SK-N-SH treated with all-trans-retinoic acid at 6 μM for 48 hours (cell line): Measurements from ENCODE around the gene ABHD17C.
A peak's percentile ranks its signal among the peaks of the same experiment; 100 is the strongest.

Experiments
- ATAC-seq: fragments of 200-7000 bp; cut with Tn5 transposase; 3 replicates; pipeline ENCODE4 v1.9.1; 2020; ENCODE audit warnings: mild to moderate bottlenecking, moderate library complexity
- ARNTL ChIP-seq: fragments of 450-650 bp; formaldehyde crosslinking; IDR thresholded peaks from 2 replicates; pipeline ENCODE4 v1.5.0; 2020; ENCODE audit warnings: low read depth, mild to moderate bottlenecking, moderate library complexity, borderline replicate concordance
- BACH2 ChIP-seq: fragments of 250-450 bp; sonication (Bioruptor Pico); IDR thresholded peaks from 2 replicates; pipeline ENCODE4 v1.9.0; 2021; ENCODE audit warnings: mild to moderate bottlenecking, borderline replicate concordance
- CREB5 ChIP-seq: fragments of 250-450 bp; sonication (Bioruptor Pico); IDR thresholded peaks from 2 replicates; pipeline ENCODE4 v1.5.1; 2020; ENCODE audit warnings: low read depth, mild to moderate bottlenecking, moderate library complexity
- CSDC2 ChIP-seq: fragments of 250-450 bp; sonication (Bioruptor Pico); IDR thresholded peaks from 2 replicates; pipeline ENCODE4 v1.5.0; 2020; ENCODE audit warnings: mild to moderate bottlenecking, moderate library complexity
- CSRNP3 ChIP-seq: fragments of 250-450 bp; sonication (Bioruptor Pico); IDR thresholded peaks from 2 replicates; pipeline ENCODE4 v1.5.1; 2021; ENCODE audit warnings: mild to moderate bottlenecking, moderate library complexity
- ESRRG ChIP-seq: fragments of 250-450 bp; sonication (Bioruptor Pico); IDR thresholded peaks from 2 replicates; pipeline ENCODE4 v1.6.1; 2021; ENCODE audit warnings: mild to moderate bottlenecking
- GLIS3 ChIP-seq: fragments of 250-450 bp; sonication (Bioruptor Pico); IDR thresholded peaks from 2 replicates; pipeline ENCODE4 v1.5.0; 2020; ENCODE audit warnings: mild to moderate bottlenecking, moderate library complexity
- ISL1 ChIP-seq: fragments of 250-450 bp; sonication (Bioruptor Pico); IDR thresholded peaks from 2 replicates; pipeline ENCODE4 v2.1.2; 2022; ENCODE audit warnings: mild to moderate bottlenecking, moderate library complexity
- OSR1 ChIP-seq: fragments of 250-450 bp; sonication (Bioruptor Pico); IDR thresholded peaks from 2 replicates; pipeline ENCODE4 v1.8.0; 2022; ENCODE audit warnings: moderate library complexity, mild to moderate bottlenecking, inconsistent platforms
- PATZ1 ChIP-seq: fragments of 250-450 bp; sonication (Bioruptor Pico); IDR thresholded peaks from 2 replicates; pipeline ENCODE4 v1.8.0; 2020; ENCODE audit warnings: mild to moderate bottlenecking, moderate library complexity, borderline replicate concordance
- POU6F1 ChIP-seq: fragments of 250-450 bp; sonication (Bioruptor Pico); IDR thresholded peaks from 2 replicates; pipeline ENCODE4 v1.8.0; 2021; ENCODE audit warnings: low read depth, mild to moderate bottlenecking, moderate library complexity, borderline replicate concordance
- PPARA ChIP-seq: fragments of 250-450 bp; sonication (Bioruptor Pico); IDR thresholded peaks from 2 replicates; pipeline ENCODE4 v1.5.0; 2020; ENCODE audit warnings: mild to moderate bottlenecking, borderline replicate concordance
- RARB ChIP-seq: fragments of 250-450 bp; sonication (Bioruptor Pico); IDR thresholded peaks from 2 replicates; pipeline ENCODE4 v1.8.0; 2021; ENCODE audit warnings: mild to moderate bottlenecking, moderate library complexity
- SNAI2 ChIP-seq: fragments of 250-450 bp; sonication (Bioruptor Pico); IDR thresholded peaks from 2 replicates; pipeline ENCODE4 v1.5.0; 2020; ENCODE audit warnings: mild to moderate bottlenecking, moderate library complexity
- TOX ChIP-seq: fragments of 250-450 bp; sonication (Bioruptor Pico); IDR thresholded peaks from 2 replicates; pipeline ENCODE4 v1.8.0; 2021; ENCODE audit warnings: mild to moderate bottlenecking, moderate library complexity, borderline replicate concordance
- TSHZ2 ChIP-seq: fragments of 250-450 bp; sonication (Bioruptor Pico); IDR thresholded peaks from 2 replicates; pipeline ENCODE4 v1.5.0; 2020; ENCODE audit warnings: mild to moderate bottlenecking, moderate library complexity
- ZC3H10 ChIP-seq: fragments of 250-450 bp; sonication (Bioruptor Pico); IDR thresholded peaks from 2 replicates; pipeline ENCODE4 v1.5.1; 2021; ENCODE audit warnings: mild to moderate bottlenecking, moderate library complexity
- ZFP3 ChIP-seq: fragments of 250-450 bp; sonication (Bioruptor Pico); IDR thresholded peaks from 2 replicates; pipeline ENCODE4 v1.5.0; 2020; ENCODE audit warnings: mild to moderate bottlenecking, moderate library complexity
- ZFP30 ChIP-seq: fragments of 450-650 bp; formaldehyde crosslinking; IDR thresholded peaks from 2 replicates; pipeline ENCODE4 v1.5.0; 2022; ENCODE audit warnings: mild to moderate bottlenecking, moderate library complexity
- ZNF565 ChIP-seq: fragments of 450-650 bp; formaldehyde crosslinking; conservative IDR thresholded peaks from 2 replicates; pipeline ENCODE4 v1.5.0; 2020; ENCODE audit warnings: low read depth, mild to moderate bottlenecking, moderate library complexity
- ZNF70 ChIP-seq: fragments of 450-650 bp; formaldehyde crosslinking; IDR thresholded peaks from 2 replicates; pipeline ENCODE4 v1.5.0; 2020; ENCODE audit warnings: mild to moderate bottlenecking, moderate library complexity
- ZNF8 ChIP-seq: fragments of 450-650 bp; formaldehyde crosslinking; IDR thresholded peaks from 2 replicates; pipeline ENCODE4 v1.5.0; 2020; ENCODE audit warnings: mild to moderate bottlenecking, moderate library complexity

ABHD17C gene

GRCh38 chr15:80710635-80711554 lies 15.8 kb downstream of the ABHD17C start:
- TF ChIP-seq POU6F1 (CRISPR knock-in tag) (no peak), ZFP30 (no peak), GLIS3 (CRISPR knock-in tag) (no peak), ZNF565 (CRISPR knock-in tag) (no peak), RARB (CRISPR knock-in tag) (no peak), ZC3H10 (CRISPR knock-in tag) (no peak), CSDC2 (CRISPR knock-in tag) (no peak), OSR1 (CRISPR knock-in tag) (no peak), CREB5 (CRISPR knock-in tag) (no peak), ZFP3 (no peak), PPARA (CRISPR knock-in tag) (no peak), ISL1 (CRISPR knock-in tag) (no peak), CSRNP3 (CRISPR knock-in tag) (no peak), ARNTL (CRISPR knock-in tag) (no peak), PATZ1 (CRISPR knock-in tag) (no peak), ZNF8 (no peak), TOX (CRISPR knock-in tag) (no peak), BACH2 (CRISPR knock-in tag) (no peak), ESRRG (CRISPR knock-in tag) (no peak), TSHZ2 (no peak)
- TF ChIP-seq, all 23 proteins: peak for 0
- ATAC-seq: peak; percentile 61

GRCh38 chr15:80711886-80712285 lies 16.8 kb downstream of the ABHD17C start:
- ATAC-seq: no peak
- TF ChIP-seq ZFP3 (no peak), GLIS3 (CRISPR knock-in tag) (no peak), PPARA (CRISPR knock-in tag) (no peak), TSHZ2 (no peak), CREB5 (CRISPR knock-in tag) (no peak), ZNF70 (CRISPR knock-in tag) (no peak), SNAI2 (CRISPR knock-in tag) (no peak), ZC3H10 (CRISPR knock-in tag) (no peak), ISL1 (CRISPR knock-in tag) (no peak), CSDC2 (CRISPR knock-in tag) (no peak), TOX (CRISPR knock-in tag) (no peak), CSRNP3 (CRISPR knock-in tag) (no peak), ARNTL (CRISPR knock-in tag) (no peak), RARB (CRISPR knock-in tag) (no peak), ESRRG (CRISPR knock-in tag) (no peak), ZNF565 (CRISPR knock-in tag) (no peak)
